ENCODE data around the gene TAOK2.

The TAOK2 gene

DNA sequence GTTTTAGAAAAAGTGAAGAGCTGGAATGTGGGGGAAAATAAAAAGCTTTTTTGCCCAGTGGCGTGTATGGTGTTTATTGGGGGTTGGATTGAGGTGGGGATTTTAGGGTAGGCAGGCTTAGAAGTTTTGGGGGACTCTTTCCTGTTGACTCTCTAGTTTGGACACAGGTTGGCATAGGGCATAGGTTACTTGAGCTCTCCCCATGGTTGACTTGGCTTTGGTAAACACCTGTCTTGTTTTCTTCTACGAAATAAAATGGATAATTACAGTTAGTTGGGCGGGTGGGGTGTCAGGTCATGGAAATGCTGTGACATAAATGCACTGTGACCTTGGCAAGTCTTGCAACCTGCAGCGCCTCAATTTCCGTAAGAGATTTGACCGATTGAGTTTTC is 680 bp upstream of the TAOK2 start (continued):
- TF ChIP-seq ZBTB20 (tag by site-specific recombination; IDR thresholded peaks at IDR 0.05) (0 out of 2 replicates have a peak, but pooled peaks have one; percentile 20), ZNF354C (tag by site-specific recombination; IDR thresholded peaks at IDR 0.05; ENCODE audit: borderline replicate concordance, low read depth) (0 out of 2 replicates have a peak, but pooled peaks have one; percentile 15), PATZ1 (tag by site-specific recombination; IDR thresholded peaks at IDR 0.05) (no peak), HOXA7 (CRISPR knock-in tag; IDR thresholded peaks at IDR 0.05; ENCODE audit: borderline replicate concordance) (no peak), MEIS1 (CRISPR knock-in tag; IDR thresholded peaks at IDR 0.05; ENCODE audit: borderline replicate concordance) (no peak), ZFP3 (tag by site-specific recombination; IDR thresholded peaks at IDR 0.05; ENCODE audit: low read depth) (no peak), ZNF362 (tag by site-specific recombination; IDR thresholded peaks at IDR 0.05) (no peak), ZFP37 (tag by site-specific recombination; IDR thresholded peaks at IDR 0.05) (no peak)

DNA sequence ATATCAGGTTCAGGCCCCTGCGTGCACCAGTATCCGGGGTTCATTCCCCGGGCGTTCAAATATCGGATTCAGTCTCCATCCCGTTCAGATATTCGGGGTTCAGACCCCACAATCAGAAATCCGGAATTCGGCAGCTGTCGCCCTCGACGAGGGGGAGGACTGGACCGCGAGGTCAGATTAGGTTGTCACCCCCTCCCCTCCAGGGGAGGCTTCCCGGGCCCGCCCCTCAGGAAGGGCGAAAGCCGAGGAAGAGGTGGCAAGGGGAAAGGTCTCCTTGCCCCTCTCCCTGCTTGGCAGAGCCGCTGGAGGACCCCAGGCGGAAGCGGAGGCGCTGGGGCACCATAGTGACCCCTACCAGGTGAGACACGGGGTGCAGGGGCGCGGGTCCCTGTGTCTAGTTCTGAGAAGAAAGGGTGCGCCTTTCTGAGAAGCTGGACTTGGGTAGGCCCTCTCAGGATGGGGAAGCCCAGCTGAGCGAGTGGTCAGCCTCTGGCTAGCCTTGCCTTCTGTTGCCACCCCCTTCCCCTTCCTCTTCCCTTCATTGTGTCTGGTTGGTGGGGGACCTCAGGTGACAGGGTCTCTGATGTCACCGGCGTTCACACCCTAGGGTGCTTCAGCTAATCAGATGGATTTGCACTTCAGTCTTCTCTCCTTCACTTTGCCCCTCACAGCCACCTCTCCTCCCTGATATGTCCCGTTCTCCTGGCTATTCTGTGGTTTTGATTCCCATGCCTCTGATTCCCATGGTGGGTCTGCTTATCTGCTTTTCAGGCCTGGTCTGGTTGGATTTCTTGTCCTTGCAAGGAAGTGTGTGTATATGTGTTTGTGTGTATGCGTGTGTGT is 844 bp downstream of the TAOK2 start:
- CTCF ChIA-PET = interaction anchor here (0.6 to 3.2 kb wide), 4 partner anchors 11 to 631 kb away, joined by 3 to 13 read pairs (median 5); no protein-coding TSS in a partner anchor
- no peaks in the 10 kb centered on the region for H3K9me3 ChIP-seq (ENCODE audit: control insufficient read depth, insufficient read depth, low read depth, low read length)
- H3K4me1 ChIP-seq (ENCODE audit: control insufficient read depth, insufficient read depth, low read length) = peaks cover 8% of the 10 kb centered on the region
- H3K4me3 ChIP-seq (ENCODE audit: low read depth, low read length) = peak overlapping the region; percentile 72
- H3K36me3 ChIP-seq (ENCODE audit: control insufficient read depth in 2 of 2, insufficient read depth in 1 of 2, low read length in 2 of 2) = peaks cover under 1 to 61% of the 10 kb centered on the region in 2 experiments; a peak in 1 of 3 replicates
- peak overlapping the region; percentile 76 for H3K27ac ChIP-seq (ENCODE audit: extremely low read depth, low read depth, low read length)
- POLR2A ChIA-PET = interaction anchor here (0.5 to 5.4 kb wide), 20 partner anchors 8 to 166 kb away, joined by 3 to 58 read pairs (median 5); partner anchors contain the start of genes HIRIP3, INO80E, KCTD13 and PAGR1
- TF ChIP-seq TCF7L2 (IDR thresholded peaks at IDR 0.05; ENCODE audit: borderline replicate concordance, low read depth, low read length) = no peak
- TF ChIP-seq, protein P1, sequence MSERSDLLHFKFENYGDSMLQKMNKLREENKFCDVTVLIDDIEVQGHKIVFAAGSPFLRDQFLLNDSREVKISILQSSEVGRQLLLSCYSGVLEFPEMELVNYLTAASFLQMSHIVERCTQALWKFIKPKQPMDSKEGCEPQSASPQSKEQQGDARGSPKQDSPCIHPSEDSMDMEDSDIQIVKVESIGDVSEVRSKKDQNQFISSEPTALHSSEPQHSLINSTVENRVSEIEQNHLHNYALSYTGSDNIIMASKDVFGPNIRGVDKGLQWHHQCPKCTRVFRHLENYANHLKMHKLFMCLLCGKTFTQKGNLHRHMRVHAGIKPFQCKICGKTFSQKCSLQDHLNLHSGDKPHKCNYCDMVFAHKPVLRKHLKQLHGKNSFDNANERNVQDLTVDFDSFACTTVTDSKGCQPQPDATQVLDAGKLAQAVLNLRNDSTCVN (tag by site-specific recombination; optimal IDR thresholded peaks at IDR 0.05) = peak; percentile 17
- 0 out of 2 replicates have a peak, but pooled peaks have one; percentile 2 for TF ChIP-seq ZXDB (tag by site-specific recombination; IDR thresholded peaks at IDR 0.05)
- no peak for TF ChIP-seq ZNF785 (tag by site-specific recombination; IDR thresholded peaks at IDR 0.05)
- 0 out of 2 replicates have a peak, but pooled peaks have one; percentile 37 for TF ChIP-seq KLF9 (tag by site-specific recombination; IDR thresholded peaks at IDR 0.05; ENCODE audit: low read depth)
- TF ChIP-seq ZBTB11 (tag by site-specific recombination; conservative IDR thresholded peaks at IDR 0.05; ENCODE audit: low read depth) = peak; percentile 8; the same call in 1 of the 2 replicates
- peak; percentile 57; the same call in 1 of the 2 replicates for TF ChIP-seq ZNF18 (tag by site-specific recombination; IDR thresholded peaks at IDR 0.05)
- 0 out of 2 replicates have a peak, but pooled peaks have one; percentile 3 for TF ChIP-seq ZNF335 (tag by site-specific recombination; conservative IDR thresholded peaks at IDR 0.05)
- TF ChIP-seq ZNF341 (tag by site-specific recombination; IDR thresholded peaks at IDR 0.05; ENCODE audit: low read depth) = peak; percentile 29
- TF ChIP-seq ZSCAN4 (tag by site-specific recombination; IDR thresholded peaks at IDR 0.05) = peak; percentile 60
- TF ChIP-seq TRIM28 (IDR thresholded peaks at IDR 0.05; ENCODE audit: borderline replicate concordance, low read length) = no peak
- TF ChIP-seq ZBTB17 (tag by site-specific recombination; IDR thresholded peaks at IDR 0.05) = peak; percentile 96
- TF ChIP-seq CTCF (tag by site-specific recombination; IDR thresholded peaks at IDR 0.05) = peak; percentile 18; the same call in 1 of the 2 replicates

Data from HEK293 (cell line).